ENCODE data around the gene CILP.

DNA sequence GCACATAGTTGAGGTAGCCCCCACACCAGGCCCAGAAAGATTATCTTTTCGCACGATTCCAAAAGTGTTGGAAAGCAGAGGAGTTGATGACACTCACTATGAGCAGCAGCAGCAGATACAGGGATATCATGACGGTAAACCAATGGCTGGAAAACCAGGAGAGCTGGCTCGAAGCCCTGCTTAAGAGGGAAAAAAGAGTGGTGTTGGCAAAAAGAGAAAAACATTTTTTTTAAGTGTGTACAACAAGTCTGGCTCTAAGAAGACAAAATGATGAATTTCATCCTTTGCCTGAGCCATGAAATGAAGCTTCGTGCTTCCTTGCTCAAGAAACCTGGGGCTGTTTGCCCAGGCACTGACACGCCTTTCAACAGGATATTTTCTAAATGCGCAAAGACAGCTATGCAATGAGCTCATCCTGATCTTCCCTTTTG is 48.1 kb upstream of the CILP start:
- TF ChIP-seq NFRKB (IDR thresholded peaks at IDR 0.05) (no peak), SP1 (IDR thresholded peaks at IDR 0.05) (no peak), FOXM1 (IDR thresholded peaks at IDR 0.05; ENCODE audit: borderline replicate concordance) (no peak), TARDBP (IDR thresholded peaks at IDR 0.05) (no peak), ARNT (IDR thresholded peaks at IDR 0.05) (no peak), SUZ12 (IDR thresholded peaks at IDR 0.05) (no peak), HDGF (IDR thresholded peaks at IDR 0.05; ENCODE audit: borderline replicate concordance) (no peak), FOXK2 (IDR thresholded peaks at IDR 0.05) (no peak)

Measured in HEK293T (cell line).